Lung (tissue), 12 donors: ENCODE data around the gene CLEC12A. TPM values are rescaled to one million over a fixed set of nuclear protein-coding genes. Genes with fewer than 3 reads are reported as not detected.

Experiments used
- ATAC-seq: fragments of 200-7000 bp; cut with Tn5 transposase; one replicate; pipeline ENCODE4 v1.9.1; 2020; ENCODE audit warnings: moderate number of reproducible peaks; ENCODE audit not compliant: insufficient read depth, low FRiP score
- DNase-seq, 3 donors: peaks; one replicate each; pipeline ENCODE4 v3.0.0-alpha.2; 2013 to 2017
- H3K27ac ChIP-seq, 2 donors: one replicate each; pipeline ENCODE4 v1.5.1; 2013; ENCODE audit warnings: mild to moderate bottlenecking in 2 of 2, moderate library complexity in 2 of 2, control low read depth in 1 of 2, inconsistent platforms in 1 of 2, low read depth in 1 of 2, low read length in 1 of 2
- H3K27me3 ChIP-seq, 3 donors: one replicate each; pipeline ENCODE4 v1.5.1; 2013; ENCODE audit warnings: low read length in 2 of 3; ENCODE audit not compliant: control insufficient read depth in 3 of 3, insufficient read depth in 3 of 3
- H3K36me3 ChIP-seq, 4 donors: one replicate each; pipeline ENCODE4 v1.5.1; 2013; ENCODE audit warnings: low read length in 4 of 4, mild to moderate bottlenecking in 1 of 4, moderate library complexity in 1 of 4; ENCODE audit not compliant: control insufficient read depth in 4 of 4, insufficient read depth in 4 of 4
- H3K4me1 ChIP-seq, 5 donors: one replicate each; pipeline ENCODE4 v1.5.1; 2013; ENCODE audit warnings: low read length in 5 of 5, mild to moderate bottlenecking in 2 of 5, moderate library complexity in 1 of 5; ENCODE audit not compliant: control insufficient read depth in 5 of 5, insufficient read depth in 5 of 5
- H3K4me3 ChIP-seq: one replicate; pipeline ENCODE4 v1.5.1; 2013; ENCODE audit warnings: mild to moderate bottlenecking, control low read depth, moderate library complexity
- H3K9ac ChIP-seq, 2 donors: one replicate each; pipeline ENCODE4 v1.5.1; 2013; ENCODE audit warnings: low read length in 2 of 2, control low read depth in 1 of 2; ENCODE audit not compliant: insufficient read depth in 1 of 2
- H3K9me3 ChIP-seq, 4 donors: one replicate each; pipeline ENCODE4 v1.5.1; 2013; ENCODE audit warnings: low read length in 3 of 4, mild to moderate bottlenecking in 1 of 4, moderate library complexity in 1 of 4; ENCODE audit not compliant: control insufficient read depth in 4 of 4, insufficient read depth in 3 of 4
- CTCF ChIP-seq: IDR thresholded peaks from 2 replicates; pipeline ENCODE4 v1.5.1; 2012; ENCODE audit warnings: mild to moderate bottlenecking; ENCODE audit errors: control extremely low read depth, extremely low read depth
- WGBS, 2 donors: extraction: QIAGEN DNeasy Blood & Tissue Kit; methylation state at CpG; one replicate each; pipeline ENCODE4 v1.1.7; 2013; 5-methylcytosine and 5-hydroxymethylcytosine counted together
- polyA plus RNA-seq, 2 donors: library from polyadenylated mRNA; stranded (reverse); fragments of 200-250 nt; gene quantifications; one replicate each; pipeline ENCODE4 v1.2.1, GENCODE V29; 2013
- total RNA-seq, 2 donors: library from RNA; depleted of rRNA in 1 of 2; stranded (reverse); fragments of >200 nt in 1 of 2; gene quantifications; one replicate each; pipeline ENCODE4 v1.2.1, GENCODE V29; 2014 to 2021
- donor health status: control.
- donor health status: control.
- donor health status: Bipolar disorder and iron deficiency.
- donor health status: healthy.
- donor health status: DM: yes; HTN: yes; CAD: no.

CLEC12A gene
- total and polyA plus RNA-seq, 4 donors = 13.8 to 21.9 (median 17.1) TPM

- H3K27me3 ChIP-seq = no peaks in the 10 kb centered on the region
- peaks cover 0 to 5% (median under 1%) of the 10 kb centered on the region in 5 donors for H3K4me1 ChIP-seq
- no peak overlapping the region for H3K9ac ChIP-seq
- no peaks in the 10 kb centered on the region for H3K36me3 ChIP-seq
- WGBS, 2 donors = 91 to 95% methylated on average over 3 of the region's 3 CpGs
- no peak for TF ChIP-seq CTCF
- no peak overlapping the region for H3K4me3 ChIP-seq
- DNase-seq = no peak
- no peaks in the 10 kb centered on the region for H3K9me3 ChIP-seq
- no peak for ATAC-seq
- no peak overlapping the region for H3K27ac ChIP-seq
These were observed 44.3 kb upstream of the CLEC12A start for GRCh38 chr12:9926876-9927275.

GRCh38 chr12:9928607-9929006 is 42.6 kb upstream of the CLEC12A start:
- Histone ChIP-seq H3K9me3 (no peaks in the 10 kb centered on the region), H3K4me1 (peaks cover 0 to 10% (median 2%) of the 10 kb centered on the region in 5 donors), H3K36me3 (no peaks in the 10 kb centered on the region), H3K4me3 (no peak overlapping the region), H3K9ac (no peak overlapping the region), H3K27ac (no peak overlapping the region), H3K27me3 (no peaks in the 10 kb centered on the region)
- no peak for TF ChIP-seq CTCF
- ATAC-seq = no peak
- no peak for DNase-seq
- 83 to 92% methylated on average over 3 of the region's 3 CpGs for WGBS, 2 donors

- H3K27me3 ChIP-seq = no peaks in the 10 kb centered on the region
- DNase-seq = no peak
- no peak overlapping the region for H3K4me3 ChIP-seq
- ATAC-seq = no peak
- H3K4me1 ChIP-seq = peaks cover 0 to 10% (median 0%) of the 10 kb centered on the region in 5 donors
- no peak overlapping the region for H3K9ac ChIP-seq
- H3K36me3 ChIP-seq = no peaks in the 10 kb centered on the region
- TF ChIP-seq CTCF = no peak
- no peak overlapping the region for H3K27ac ChIP-seq
- WGBS, 2 donors = 70 to 91% methylated on average over 3 of the region's 3 CpGs
- no peaks in the 10 kb centered on the region for H3K9me3 ChIP-seq
These were observed 40.0 kb upstream of the CLEC12A start for GRCh38 chr12:9931245-9931644.

- no peaks in the 10 kb centered on the region for H3K9me3 ChIP-seq
- no peak within 1 kb of the TSS for H3K27ac ChIP-seq
- peaks cover 0 to 10% (median 0%) of the 10 kb centered on the region in 5 donors for H3K4me1 ChIP-seq
- no peak for TF ChIP-seq CTCF
- no peak within 1 kb of the TSS for H3K9ac ChIP-seq
- ATAC-seq = no peak
- H3K4me3 ChIP-seq = no peak within 1 kb of the TSS
- H3K36me3 ChIP-seq = no peaks in the 10 kb centered on the region
- WGBS, 2 donors = 85 to 87% methylated on average over 6 of the region's 6 CpGs
- no peaks in the 10 kb centered on the region for H3K27me3 ChIP-seq
- DNase-seq = no peak
These were observed 38.9 kb upstream of the CLEC12A start, which contains the start of gene CLEC2A for GRCh38 chr12:9932270-9932669. CLEC2A (minus strand) TSS chr12:9932370; CDS start chr12:9932329, 41 bp downstream.
